Epithelial cell of umbilical artery (primary cell): ENCODE results near the gene CLTA. TPM values are rescaled to one million over a fixed set of nuclear protein-coding genes. Genes with fewer than 3 reads are reported as not detected.

Experiments used
- total RNA-seq: library from RNA; depleted of rRNA; stranded (reverse); fragments of >200 nt; gene quantifications from 2 replicates; pipeline ENCODE4 v1.2.3, GENCODE V29; 2014

CLTA gene, protein sequence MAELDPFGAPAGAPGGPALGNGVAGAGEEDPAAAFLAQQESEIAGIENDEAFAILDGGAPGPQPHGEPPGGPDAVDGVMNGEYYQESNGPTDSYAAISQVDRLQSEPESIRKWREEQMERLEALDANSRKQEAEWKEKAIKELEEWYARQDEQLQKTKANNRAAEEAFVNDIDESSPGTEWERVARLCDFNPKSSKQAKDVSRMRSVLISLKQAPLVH
- total RNA-seq, result 275 and 378 TPM in 2 replicates

GRCh38 chr9:36190388-36191289 is at the start of gene CLTA:
Gene CLTA (plus strand): TSS chr9:36190921. CDS start chr9:36191057, 136 bp downstream.

GRCh38 chr9:36169166-36169565 is 21.6 kb upstream of the CLTA start, which contains the start of gene CCIN:
Gene CCIN (plus strand): TSS chr9:36169388. CDS start chr9:36169503, 115 bp downstream.

GRCh38 chr9:36258208-36258995 is 67.7 kb downstream of the CLTA start, which contains the start of gene GNE:
Gene GNE (minus strand): TSS chr9:36258448. CDS start chr9:36249355, 9,093 bp downstream.

Other genes starting within 250 kb of the CLTA start
- gene OR2S2, start 232.8 kb upstream of the CLTA start, total RNA-seq, result not detected in 2 replicates
- 9.1 and 14.7 TPM in 2 replicates for gene RECK, start 154.0 kb upstream of the CLTA start, total RNA-seq
- gene GLIPR2, start 54.2 kb upstream of the CLTA start, total RNA-seq, result 34.4 and 46.0 TPM in 2 replicates
- 1.3 and 3.8 TPM in 2 replicates for gene CCIN, start 21.5 kb upstream of the CLTA start, total RNA-seq
- 14.3 and 20.1 TPM in 2 replicates for gene GNE, start 67.5 kb downstream of the CLTA start, total RNA-seq
- 8.4 and 10.3 TPM in 2 replicates for gene RNF38, start 209.3 kb downstream of the CLTA start, total RNA-seq